Measurements from ENCODE around the gene NKX2-4.

The NKX2-4 gene

DNA sequence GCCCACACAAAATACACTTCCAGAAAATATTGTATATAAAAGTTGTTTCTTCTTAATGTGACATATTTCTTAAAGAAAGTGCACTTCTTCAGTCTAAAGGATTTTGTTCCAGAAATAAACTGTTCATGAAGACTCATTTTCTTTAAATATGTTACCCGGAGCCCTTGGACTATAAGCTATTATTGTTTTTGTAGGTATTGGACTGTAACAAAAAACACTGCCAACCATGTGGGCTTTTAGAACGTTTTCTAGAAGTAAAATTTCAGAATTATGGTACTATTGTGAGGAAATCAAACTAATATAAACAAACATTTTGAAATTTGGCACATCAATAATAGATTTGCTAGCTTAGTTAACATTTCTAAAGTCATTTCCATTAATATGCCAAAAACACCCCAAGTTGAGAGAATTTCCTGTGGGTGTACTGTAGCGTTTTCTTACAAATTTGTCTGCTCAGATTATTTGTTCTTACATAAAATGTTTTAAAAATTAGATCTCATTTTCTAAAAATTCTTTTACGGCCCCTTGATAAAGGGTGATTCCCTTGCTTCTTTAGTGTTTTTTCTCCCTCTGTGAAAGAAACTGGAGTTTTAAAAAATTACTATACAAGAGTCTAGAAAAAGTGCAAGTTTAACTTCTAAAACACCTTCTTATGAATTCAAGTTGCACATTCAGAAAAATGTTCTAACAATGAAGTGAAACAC, 3.4 kb downstream of the NKX2-4 start:
- H2BK120ac ChIP-seq (ENCODE audit: insufficient read depth, low read length, poor library complexity), result no peak overlapping the region
- H2BK12ac ChIP-seq (ENCODE audit: low read length), result no peak overlapping the region
- no peak overlapping the region for H3K4ac ChIP-seq (ENCODE audit: low read depth, low read length)
- DNase-seq, result no peak
- no peak overlapping the region for H2AFZ ChIP-seq (ENCODE audit: insufficient read depth, low read length, poor library complexity)
- H2AK5ac ChIP-seq (ENCODE audit: low read length), result no peak overlapping the region
- H3K79me2 ChIP-seq (ENCODE audit: control insufficient read depth, insufficient read depth, low read length, poor library complexity), result no peaks in the 10 kb centered on the region
- H3K36me3 ChIP-seq (ENCODE audit: control insufficient read depth in 1 of 2, insufficient read depth in 2 of 2, low read length in 2 of 2), result no peaks in the 10 kb centered on the region
- H4K8ac ChIP-seq (ENCODE audit: low read depth, low read length), result no peak overlapping the region
- H3K9me3 ChIP-seq (ENCODE audit: insufficient read depth, low read depth, low read length), result peaks cover 8% of the 10 kb centered on the region
- WGBS (ENCODE audit: extremely low coverage, insufficient coverage, insufficient read length), result no CpG with 5 or more reads among the region's 4 CpGs
- no peak overlapping the region for H3K4me3 ChIP-seq (ENCODE audit: low read depth, low read length)
- no peak overlapping the region for H4K12ac ChIP-seq (ENCODE audit: low read depth, low read length)
- H3K23ac ChIP-seq (ENCODE audit: low read length), result no peak overlapping the region
- no peak overlapping the region for H3K18ac ChIP-seq (ENCODE audit: low read length)
- H2BK5ac ChIP-seq (ENCODE audit: low read depth, low read length, poor library complexity), result no peak overlapping the region
- no peak overlapping the region for H3K9ac ChIP-seq (ENCODE audit: low read length)
- no peak overlapping the region for H4K91ac ChIP-seq (ENCODE audit: low read depth, low read length)
- H3K27ac ChIP-seq (ENCODE audit: low read depth, low read length), result no peak overlapping the region
- H3K27me3 ChIP-seq (ENCODE audit: insufficient read depth, low read length), result peaks cover 47% of the 10 kb centered on the region
- H3K79me1 ChIP-seq (ENCODE audit: low read length), result no peaks in the 10 kb centered on the region
- peaks cover 8 to 16% of the 10 kb centered on the region in 2 experiments for H3K4me1 ChIP-seq (ENCODE audit: control insufficient read depth in 1 of 2, insufficient read depth in 2 of 2, low read length in 2 of 2)
- H3K4me2 ChIP-seq (ENCODE audit: low read length), result no peak overlapping the region
- H3K14ac ChIP-seq (ENCODE audit: low read length), result no peak overlapping the region

GRCh38 chr20:21393166-21393565, 4.2 kb downstream of the NKX2-4 start:
- H3K27me3 ChIP-seq (ENCODE audit: insufficient read depth, low read length), result peaks cover 47% of the 10 kb centered on the region
- no peak overlapping the region for H3K14ac ChIP-seq (ENCODE audit: low read length)
- H2AK5ac ChIP-seq (ENCODE audit: low read length), result no peak overlapping the region
- H2BK120ac ChIP-seq (ENCODE audit: insufficient read depth, low read length, poor library complexity), result no peak overlapping the region
- peaks cover 8% of the 10 kb centered on the region for H3K9me3 ChIP-seq (ENCODE audit: insufficient read depth, low read depth, low read length)
- H4K8ac ChIP-seq (ENCODE audit: low read depth, low read length), result no peak overlapping the region
- H3K36me3 ChIP-seq (ENCODE audit: control insufficient read depth in 1 of 2, insufficient read depth in 2 of 2, low read length in 2 of 2), result no peaks in the 10 kb centered on the region
- H3K4me1 ChIP-seq (ENCODE audit: control insufficient read depth in 1 of 2, insufficient read depth in 2 of 2, low read length in 2 of 2), result peaks cover 8 to 16% of the 10 kb centered on the region in 2 experiments
- H3K79me1 ChIP-seq (ENCODE audit: low read length), result no peaks in the 10 kb centered on the region
- no peak for DNase-seq
- H3K4me2 ChIP-seq (ENCODE audit: low read length), result no peak overlapping the region
- no peak overlapping the region for H2AFZ ChIP-seq (ENCODE audit: insufficient read depth, low read length, poor library complexity)
- no peak overlapping the region for H3K4me3 ChIP-seq (ENCODE audit: low read depth, low read length)
- WGBS (ENCODE audit: extremely low coverage, insufficient coverage, insufficient read length), result no CpG with 5 or more reads among the region's 4 CpGs
- H3K9ac ChIP-seq (ENCODE audit: low read length), result no peak overlapping the region
- no peaks in the 10 kb centered on the region for H3K79me2 ChIP-seq (ENCODE audit: control insufficient read depth, insufficient read depth, low read length, poor library complexity)
- H2BK5ac ChIP-seq (ENCODE audit: low read depth, low read length, poor library complexity), result no peak overlapping the region
- no peak overlapping the region for H4K91ac ChIP-seq (ENCODE audit: low read depth, low read length)
- no peak overlapping the region for H3K18ac ChIP-seq (ENCODE audit: low read length)
- no peak overlapping the region for H3K27ac ChIP-seq (ENCODE audit: low read depth, low read length)
- H4K12ac ChIP-seq (ENCODE audit: low read depth, low read length), result no peak overlapping the region
- no peak overlapping the region for H2BK12ac ChIP-seq (ENCODE audit: low read length)
- no peak overlapping the region for H3K23ac ChIP-seq (ENCODE audit: low read length)
- no peak overlapping the region for H3K4ac ChIP-seq (ENCODE audit: low read depth, low read length)

- Histone ChIP-seq H3K4me1 (ENCODE audit: control insufficient read depth in 1 of 2, insufficient read depth in 2 of 2, low read length in 2 of 2) (peaks cover 8 to 11% of the 10 kb centered on the region in 2 experiments), H3K27me3 (ENCODE audit: insufficient read depth, low read length) (peaks cover 36% of the 10 kb centered on the region), H3K4ac (ENCODE audit: low read depth, low read length) (no peak overlapping the region), H3K79me1 (ENCODE audit: low read length) (no peaks in the 10 kb centered on the region), H3K23ac (ENCODE audit: low read length) (no peak overlapping the region), H3K4me2 (ENCODE audit: low read length) (peak overlapping the region; percentile 59), H3K36me3 (ENCODE audit: control insufficient read depth in 1 of 2, insufficient read depth in 2 of 2, low read length in 2 of 2) (no peaks in the 10 kb centered on the region), H2BK120ac (ENCODE audit: insufficient read depth, low read length, poor library complexity) (no peak overlapping the region), H2AK5ac (ENCODE audit: low read length) (no peak overlapping the region), H3K4me3 (ENCODE audit: low read depth, low read length) (no peak overlapping the region), H3K79me2 (ENCODE audit: control insufficient read depth, insufficient read depth, low read length, poor library complexity) (no peaks in the 10 kb centered on the region), H3K27ac (ENCODE audit: low read depth, low read length) (no peak overlapping the region), H3K9me3 (ENCODE audit: insufficient read depth, low read depth, low read length) (peaks cover 8% of the 10 kb centered on the region), H2BK12ac (ENCODE audit: low read length) (no peak overlapping the region), H4K12ac (ENCODE audit: low read depth, low read length) (no peak overlapping the region), H2AFZ (ENCODE audit: insufficient read depth, low read length, poor library complexity) (no peak overlapping the region), H3K14ac (ENCODE audit: low read length) (no peak overlapping the region), H4K8ac (ENCODE audit: low read depth, low read length) (no peak overlapping the region), H2BK5ac (ENCODE audit: low read depth, low read length, poor library complexity) (no peak overlapping the region), H3K9ac (ENCODE audit: low read length) (no peak overlapping the region), H4K91ac (ENCODE audit: low read depth, low read length) (no peak overlapping the region), H3K18ac (ENCODE audit: low read length) (no peak overlapping the region)
- no peak for DNase-seq
- WGBS (ENCODE audit: extremely low coverage, insufficient coverage, insufficient read length), result no CpG with 5 or more reads among the region's 10 CpGs
Observed at GRCh38 chr20:21391972-21392352, 5.4 kb downstream of the NKX2-4 start.

DNA sequence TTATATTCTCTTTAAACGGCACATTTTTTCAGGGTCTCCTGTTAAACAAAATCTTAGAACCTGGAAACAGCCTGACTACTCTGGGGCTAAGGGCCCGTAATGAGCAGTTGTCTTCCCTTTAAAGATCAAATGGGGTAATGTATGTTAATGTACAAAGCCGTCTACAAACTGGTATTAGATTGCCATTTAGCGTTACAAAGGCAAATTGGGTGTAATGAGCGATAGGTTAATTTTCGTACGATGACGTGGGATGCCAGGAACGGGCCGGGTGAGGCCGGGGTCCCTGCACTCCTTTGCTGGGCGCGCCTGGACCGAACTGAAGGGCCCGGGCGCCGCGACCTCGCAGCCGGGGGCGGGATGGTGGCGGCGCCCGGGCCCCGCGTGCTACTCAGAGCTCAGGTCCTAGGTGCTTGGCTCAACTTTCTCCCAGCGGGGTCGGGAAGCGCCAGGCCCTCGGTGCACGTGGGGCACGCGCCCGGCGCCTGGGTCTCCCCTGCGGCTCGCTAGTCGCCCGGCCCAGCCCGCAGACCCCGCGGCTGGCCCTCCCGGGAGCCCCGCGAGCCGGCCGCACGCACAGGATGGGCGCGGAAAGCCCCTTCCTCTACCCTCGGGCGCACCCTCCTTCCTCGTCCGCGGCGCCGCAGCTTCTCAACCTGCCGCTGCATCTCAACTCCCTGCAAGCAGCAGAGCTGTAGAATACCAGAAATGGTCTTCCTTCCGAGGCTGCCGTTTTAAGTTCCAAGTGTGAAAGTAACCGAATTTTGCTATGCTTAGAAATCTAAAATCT, 5.9 kb downstream of the NKX2-4 start:
- H2BK120ac ChIP-seq (ENCODE audit: insufficient read depth, low read length, poor library complexity), result no peak overlapping the region
- no peak overlapping the region for H3K18ac ChIP-seq (ENCODE audit: low read length)
- H3K4ac ChIP-seq (ENCODE audit: low read depth, low read length), result no peak overlapping the region
- H3K79me1 ChIP-seq (ENCODE audit: low read length), result no peaks in the 10 kb centered on the region
- no peak overlapping the region for H2BK12ac ChIP-seq (ENCODE audit: low read length)
- H4K91ac ChIP-seq (ENCODE audit: low read depth, low read length), result no peak overlapping the region
- H3K23ac ChIP-seq (ENCODE audit: low read length), result no peak overlapping the region
- peaks cover 6% of the 10 kb centered on the region for H3K9me3 ChIP-seq (ENCODE audit: insufficient read depth, low read depth, low read length)
- no CpG with 5 or more reads among the region's 61 CpGs for WGBS (ENCODE audit: extremely low coverage, insufficient coverage, insufficient read length)
- no peak overlapping the region for H2AFZ ChIP-seq (ENCODE audit: insufficient read depth, low read length, poor library complexity)
- no peak overlapping the region for H2BK5ac ChIP-seq (ENCODE audit: low read depth, low read length, poor library complexity)
- no peak overlapping the region for H3K4me3 ChIP-seq (ENCODE audit: low read depth, low read length)
- no peak overlapping the region for H4K8ac ChIP-seq (ENCODE audit: low read depth, low read length)
- H4K12ac ChIP-seq (ENCODE audit: low read depth, low read length), result no peak overlapping the region
- H3K36me3 ChIP-seq (ENCODE audit: control insufficient read depth in 1 of 2, insufficient read depth in 2 of 2, low read length in 2 of 2), result peaks cover 2 to 3% of the 10 kb centered on the region in 2 experiments
- peak overlapping the region; percentile 59 for H3K4me2 ChIP-seq (ENCODE audit: low read length)
- H3K79me2 ChIP-seq (ENCODE audit: control insufficient read depth, insufficient read depth, low read length, poor library complexity), result no peaks in the 10 kb centered on the region
- no peak overlapping the region for H3K27ac ChIP-seq (ENCODE audit: low read depth, low read length)
- H3K9ac ChIP-seq (ENCODE audit: low read length), result no peak overlapping the region
- peaks cover 30% of the 10 kb centered on the region for H3K27me3 ChIP-seq (ENCODE audit: insufficient read depth, low read length)
- H2AK5ac ChIP-seq (ENCODE audit: low read length), result no peak overlapping the region
- no peak overlapping the region for H3K14ac ChIP-seq (ENCODE audit: low read length)
- H3K4me1 ChIP-seq (ENCODE audit: control insufficient read depth in 1 of 2, insufficient read depth in 2 of 2, low read length in 2 of 2), result peaks cover 3 to 9% of the 10 kb centered on the region in 2 experiments
- peak in 1 of 2 donors; percentile 8 for DNase-seq
